K562 (cell line): ENCODE results near the gene DBNDD1. TPM values are rescaled to one million over a fixed set of nuclear protein-coding genes. Genes with fewer than 3 reads are reported as not detected.

Source experiments
- ATAC-seq: fragments of 200-7000 bp; cut with Tn5 transposase; 3 replicates; pipeline ENCODE4 v1.9.1; 2020; ENCODE audit warnings: moderate library complexity
- BruUV-seq: library from RNA; stranded (reverse); fragments of 400-500 nt; replicated peaks from 2 replicates; lab custom pipeline; 2021; lab: Mats Ljungman, UMichigan
- CTCF ChIA-PET: fragments of 300-600 bp; formaldehyde crosslinking; extraction: SDS; loops from one replicate; lab custom pipeline; 2021; ENCODE audit warnings: low intra/inter-chr PET ratio; lab: Yijun Ruan, JAX
- POLR2A ChIA-PET: fragments of 300-600, 350-650 bp; sonication (Branson Sonifier 250); formaldehyde crosslinking; extraction: SDS; loops from one replicate; lab custom pipeline; 2021; ENCODE audit warnings: antibody characterized with exemption, inconsistent platforms; lab: Yijun Ruan, JAX
- DNase-seq, 4 experiments: peaks; one replicate each; pipeline versions ENCODE4 v3.0.0 to v3.0.0-alpha.2; 2011 to 2018; ENCODE audit warnings: low spot score in 3 of 4, mixed read lengths in 3 of 4; ENCODE audit errors: extremely low read depth in 1 of 4
- FAIRE-seq: peaks from 2 replicates; lab custom pipeline; 2011; peaks lifted over from hg19 to GRCh38; lab: Jason Lieb, UNC
- H2AFZ ChIP-seq: 2 replicates; pipeline ENCODE4 v1.6.0; 2011; ENCODE audit warnings: low read depth, low read length, control low read depth, inconsistent platforms
- H3K27ac ChIP-seq: fragments of 200-600 bp; 3 replicates; pipeline ENCODE4 v1.8.0; 2011; ENCODE audit warnings: low read depth, mild to moderate bottlenecking, control low read depth, inconsistent platforms, low read length, moderate library complexity, mixed read lengths; ENCODE audit errors: extremely low read depth
- H3K27me3 ChIP-seq, 2 experiments: fragments of 300-600 bp in 1 of 2; 2 replicates in 1 of 2; 3 replicates in 1 of 2; pipeline versions ENCODE4 v1.6.0 to v1.8.0; 2011; ENCODE audit warnings: inconsistent platforms in 2 of 2, low read length in 2 of 2, mild to moderate bottlenecking in 1 of 2, mixed read lengths in 1 of 2, moderate library complexity in 1 of 2; ENCODE audit not compliant: control insufficient read depth in 2 of 2, insufficient read depth in 2 of 2
- H3K36me3 ChIP-seq: fragments of 300-600 bp; 3 replicates; pipeline ENCODE4 v1.8.0; 2011; ENCODE audit warnings: mild to moderate bottlenecking, low read length, inconsistent platforms; ENCODE audit not compliant: control insufficient read depth, insufficient read depth
- H3K4me1 ChIP-seq, 2 experiments: fragments of 200-600 bp in 1 of 2; replicated peaks in 1 of 2; 2 replicates in 1 of 2; 3 replicates in 1 of 2; pipeline versions ENCODE4 v1.5.1 to v1.8.0; 2011; ENCODE audit warnings: inconsistent platforms in 2 of 2, low read length in 2 of 2, mild to moderate bottlenecking in 1 of 2, mixed read lengths in 1 of 2, moderate library complexity in 1 of 2; ENCODE audit not compliant: control insufficient read depth in 2 of 2, insufficient read depth in 2 of 2
- H3K4me2 ChIP-seq: 2 replicates; pipeline ENCODE4 v1.6.1; 2011; ENCODE audit warnings: low read length, control low read depth, inconsistent platforms, mixed read lengths; ENCODE audit not compliant: insufficient read depth
- H3K4me3 ChIP-seq: fragments of 200-600 bp; sonication (generic), shearing (Covaris generic); 2 replicates; pipeline ENCODE4 v1.5.1; 2016; ENCODE audit warnings: control low read depth, inconsistent platforms
- H3K79me2 ChIP-seq: fragments of 200-600 bp; 3 replicates; pipeline ENCODE4 v1.8.0; 2011; ENCODE audit warnings: low read length, inconsistent platforms; ENCODE audit not compliant: control insufficient read depth, insufficient read depth
- H3K9ac ChIP-seq, 2 experiments: 2 replicates each; pipeline versions ENCODE4 v1.6.0 to v1.6.1; 2011; ENCODE audit warnings: low read depth in 2 of 2, low read length in 2 of 2, control low read depth in 1 of 2, inconsistent platforms in 1 of 2, mild to moderate bottlenecking in 1 of 2, mixed read lengths in 1 of 2; ENCODE audit not compliant: insufficient read depth in 1 of 2
- H3K9me1 ChIP-seq: one replicate; pipeline ENCODE4 v1.6.0; 2011; ENCODE audit warnings: inconsistent platforms, mild to moderate bottlenecking, low read length, moderate library complexity; ENCODE audit not compliant: control insufficient read depth, insufficient read depth
- H3K9me3 ChIP-seq: replicated peaks from 2 replicates; pipeline ENCODE4 v1.5.1; 2011; ENCODE audit warnings: low read depth, low read length, inconsistent platforms; ENCODE audit not compliant: control insufficient read depth, insufficient read depth
- H4K20me1 ChIP-seq: replicated peaks from 2 replicates; pipeline ENCODE4 v1.6.1; 2011; ENCODE audit warnings: low read length, inconsistent platforms, mixed read lengths; ENCODE audit not compliant: control insufficient read depth, insufficient read depth
- BRD4 ChIP-seq: fragments of 200-600 bp; sonication (generic); IDR thresholded peaks from 2 replicates; pipeline ENCODE4 v1.6.1; 2017; ENCODE audit warnings: inconsistent platforms
- CBX3 ChIP-seq, 2 experiments: IDR thresholded peaks; 1 replicate in 1 of 2; 2 replicates in 1 of 2; pipeline ENCODE4 v1.6.1; 2012; ENCODE audit warnings: inconsistent platforms in 2 of 2, low read length in 2 of 2, borderline replicate concordance in 1 of 2, control low read depth in 1 of 2
- ETV6 ChIP-seq, 3 experiments: fragments of 150-350 bp in 1 of 3; sonication (generic) in 1 of 3; formaldehyde crosslinking in 1 of 3; IDR thresholded peaks; 2 replicates each; pipeline versions ENCODE4 v1.6.1 to v1.8.0; 2014 to 2022; ENCODE audit warnings: borderline replicate concordance in 2 of 3, low read depth in 2 of 3, antibody characterized with exemption in 1 of 3, low read length in 1 of 3, mild to moderate bottlenecking in 1 of 3, missing genetic modification reagents in 1 of 3
- HSF4 ChIP-seq: fragments of 250-450 bp; sonication (Bioruptor Pico); IDR thresholded peaks from 2 replicates; pipeline ENCODE4 v2.1.2; 2022; ENCODE audit warnings: mild to moderate bottlenecking, moderate library complexity, borderline replicate concordance
- MTA1 ChIP-seq: fragments of 450-650 bp; IDR thresholded peaks from 2 replicates; pipeline ENCODE4 v1.6.1; 2017; ENCODE audit warnings: borderline replicate concordance
- SMARCA5 ChIP-seq: fragments of 450-650 bp; IDR thresholded peaks from 2 replicates; pipeline ENCODE4 v1.6.1; 2016
- SMARCC2 ChIP-seq: fragments of 450-650 bp; IDR thresholded peaks from 2 replicates; pipeline ENCODE4 v1.6.1; 2017; ENCODE audit warnings: antibody characterized with exemption, moderate library complexity, mild to moderate bottlenecking, low read depth
- ZNF224 ChIP-seq: sonication (generic); formaldehyde crosslinking; IDR thresholded peaks from 2 replicates; pipeline ENCODE4 v1.8.0; 2022; ENCODE audit warnings: mild to moderate bottlenecking, missing genetic modification reagents
- WGBS: fragments of 100-300 bp; shearing (Covaris generic); methylation state at CpG from one replicate; pipeline ENCODE4 v1.1.6; 2016; ENCODE audit warnings: low coverage, mixed read lengths; ENCODE audit not compliant: insufficient coverage; ENCODE audit errors: missing lambda C conversion rate; 5-methylcytosine and 5-hydroxymethylcytosine counted together
- in situ Hi-C: fragments of 300-500 bp; cut with MboI; formaldehyde crosslinking; loops from 4 replicates; pipeline ENCODE4 v1.15.0; 2018; ENCODE audit warnings: inconsistent platforms, mixed read lengths
- intact Hi-C: fragments of 100-400 bp; cut with micrococcal nuclease; formaldehyde crosslinking; loops from 2 replicates; pipeline ENCODE4 v1.14.2; 2022
- polyA plus RNA-seq, 8 experiments: library from polyadenylated mRNA; depleted of rRNA in 4 of 8; stranded (reverse) in 5 of 8; unstranded in 3 of 8; fragments of >200 nt; fragmentation: Nextera tagmentation in 2 of 8; fragmentation: Illumina TruSeq in 1 of 8; extraction: Ambion mirVana in 2 of 8; extraction: Trizol in 1 of 8; gene quantifications; 2 replicates each; pipeline versions ENCODE4 v1.2.1 to v1.2.3, GENCODE V29; 2011 to 2014; ENCODE audit warnings: inconsistent platforms in 1 of 8, missing spikeins in 1 of 8
- total RNA-seq, 7 experiments: library from RNA; depleted of rRNA in 6 of 7; stranded (reverse); fragments of >200 nt in 6 of 7; fragmentation: Illumina TruSeq in 2 of 7; extraction: Trizol in 2 of 7; gene quantifications; 2 replicates each; pipeline versions ENCODE4 v1.2.1 to v1.2.3, GENCODE V29; 2011 to 2021; ENCODE audit warnings: low replicate concordance in 1 of 7
- TF ChIP-seq, protein P1 (sequence below), 2 experiments: fragments of 450-650 bp in 1 of 2; sonication (generic) in 1 of 2; formaldehyde crosslinking in 1 of 2; IDR thresholded peaks; 2 replicates each; pipeline versions ENCODE4 v1.7.1 to v1.9.0; 2016 to 2022; ENCODE audit warnings: inconsistent platforms in 1 of 2, mild to moderate bottlenecking in 1 of 2, missing genetic modification reagents in 1 of 2

Gene DBNDD1
- total and polyA plus RNA-seq, 9 of the 15 experiments (the other 6 are each of a cell fraction or from before 2014, with no cell fraction given), result 0.55 to 13.0 (median 5.8) TPM

DNA sequence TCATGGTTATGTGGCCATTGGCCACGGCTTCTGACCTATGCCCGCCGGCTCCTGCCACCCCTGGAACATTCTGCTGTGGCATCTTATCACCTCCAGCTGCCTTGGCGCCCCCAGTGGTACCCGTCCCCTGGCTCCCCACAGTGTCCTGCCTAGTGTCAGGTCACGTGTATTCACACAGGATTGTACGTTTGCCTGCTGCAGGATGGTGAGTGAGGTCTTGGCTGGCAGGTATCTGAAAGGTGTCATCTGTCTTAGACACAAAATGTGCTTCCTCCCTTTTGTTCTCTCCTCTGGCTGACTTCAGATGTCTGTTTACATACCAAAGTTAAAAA lies 24.9 kb downstream of the DBNDD1 start:
- Histone ChIP-seq H4K20me1 (peaks cover 6% of the 10 kb centered on the region), H3K9me3 (peaks cover 47% of the 10 kb centered on the region), H3K27ac (peak overlapping the region; percentile 100), H3K9me1 (no peaks in the 10 kb centered on the region), H3K4me2 (no peak overlapping the region), H3K79me2 (no peaks in the 10 kb centered on the region), H2AFZ (no peak overlapping the region), H3K4me1 (peaks cover 2 to 18% of the 10 kb centered on the region in 2 experiments; a peak in 4 of 5 replicates), H3K9ac (peak overlapping the region in 1 of 2 experiments; percentile 66; a peak in 2 of 4 replicates), H3K4me3 (no peak overlapping the region), H3K27me3 (no peaks in the 10 kb centered on the region), H3K36me3 (peaks cover 70% of the 10 kb centered on the region)
- ATAC-seq, result no peak
- no peak for FAIRE-seq
- ChIA-PET POLR2A (interaction anchor here (1.4 kb wide), 1 partner anchor 9 kb away, joined by 5 read pairs; no protein-coding TSS in a partner anchor), CTCF (no interaction called here)
- intact Hi-C loops (no loop called here), in situ Hi-C loops (no loop called here)
- 91% methylated on average over 7 of the region's 7 CpGs for WGBS
- no peak for DNase-seq
- no peak for TF ChIP-seq ETV6 (IDR thresholded peaks at IDR 0.05; ENCODE audit: borderline replicate concordance in 1 of 2, low read depth in 2 of 2, low read length in 1 of 2)
- 0 out of 2 replicates have a peak, but pooled peaks have one; percentile 66 for TF ChIP-seq ETV6 (CRISPR knock-in tag; IDR thresholded peaks at IDR 0.05; ENCODE audit: borderline replicate concordance)
- TF ChIP-seq SMARCA5, result peak; percentile 78
- peak; percentile 83; the same call in 1 of the 2 replicates for TF ChIP-seq ZNF224 (CRISPR knock-in tag)
- 0 out of 3 replicates have a peak, but pooled peaks of 1 of the 2 experiments have one; percentile 6 for TF ChIP-seq CBX3 (IDR thresholded peaks at IDR 0.05; ENCODE audit: borderline replicate concordance in 1 of 2, low read length in 2 of 2)
- no peak for TF ChIP-seq HSF4 (CRISPR knock-in tag)
- TF ChIP-seq SMARCC2, result no peak
- TF ChIP-seq, protein P1, sequence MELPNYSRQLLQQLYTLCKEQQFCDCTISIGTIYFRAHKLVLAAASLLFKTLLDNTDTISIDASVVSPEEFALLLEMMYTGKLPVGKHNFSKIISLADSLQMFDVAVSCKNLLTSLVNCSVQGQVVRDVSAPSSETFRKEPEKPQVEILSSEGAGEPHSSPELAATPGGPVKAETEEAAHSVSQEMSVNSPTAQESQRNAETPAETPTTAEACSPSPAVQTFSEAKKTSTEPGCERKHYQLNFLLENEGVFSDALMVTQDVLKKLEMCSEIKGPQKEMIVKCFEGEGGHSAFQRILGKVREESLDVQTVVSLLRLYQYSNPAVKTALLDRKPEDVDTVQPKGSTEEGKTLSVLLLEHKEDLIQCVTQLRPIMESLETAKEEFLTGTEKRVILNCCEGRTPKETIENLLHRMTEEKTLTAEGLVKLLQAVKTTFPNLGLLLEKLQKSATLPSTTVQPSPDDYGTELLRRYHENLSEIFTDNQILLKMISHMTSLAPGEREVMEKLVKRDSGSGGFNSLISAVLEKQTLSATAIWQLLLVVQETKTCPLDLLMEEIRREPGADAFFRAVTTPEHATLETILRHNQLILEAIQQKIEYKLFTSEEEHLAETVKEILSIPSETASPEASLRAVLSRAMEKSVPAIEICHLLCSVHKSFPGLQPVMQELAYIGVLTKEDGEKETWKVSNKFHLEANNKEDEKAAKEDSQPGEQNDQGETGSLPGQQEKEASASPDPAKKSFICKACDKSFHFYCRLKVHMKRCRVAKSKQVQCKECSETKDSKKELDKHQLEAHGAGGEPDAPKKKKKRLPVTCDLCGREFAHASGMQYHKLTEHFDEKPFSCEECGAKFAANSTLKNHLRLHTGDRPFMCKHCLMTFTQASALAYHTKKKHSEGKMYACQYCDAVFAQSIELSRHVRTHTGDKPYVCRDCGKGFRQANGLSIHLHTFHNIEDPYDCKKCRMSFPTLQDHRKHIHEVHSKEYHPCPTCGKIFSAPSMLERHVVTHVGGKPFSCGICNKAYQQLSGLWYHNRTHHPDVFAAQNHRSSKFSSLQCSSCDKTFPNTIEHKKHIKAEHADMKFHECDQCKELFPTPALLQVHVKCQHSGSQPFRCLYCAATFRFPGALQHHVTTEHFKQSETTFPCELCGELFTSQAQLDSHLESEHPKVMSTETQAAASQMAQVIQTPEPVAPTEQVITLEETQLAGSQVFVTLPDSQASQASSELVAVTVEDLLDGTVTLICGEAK (IDR thresholded peaks at IDR 0.05), result 0 out of 2 replicates have a peak, but pooled peaks have one; percentile 30
- TF ChIP-seq, protein P1 (CRISPR knock-in tag; IDR thresholded peaks at IDR 0.05), result no peak
- TF ChIP-seq BRD4, result peak; percentile 49; the same call in 1 of the 2 replicates
- TF ChIP-seq MTA1, result 0 out of 2 replicates have a peak, but pooled peaks have one; percentile 9
- no TSS peak for BruUV-seq
